Right cardiac atrium (tissue), 5 donors: ENCODE data around the gene CABP1. TPM values are rescaled to one million over a fixed set of nuclear protein-coding genes. Genes with fewer than 3 reads are reported as not detected.
A peak's percentile ranks its signal among the peaks of the same experiment; 100 is the strongest.
"Not testable (repeated sequence)": the region's sequence is repeated elsewhere in the genome, so short reads cannot be mapped to it uniquely, and the experiment has no call there.

Source experiments
- ATAC-seq, 2 donors: fragments of 200-7000 bp; cut with Tn5 transposase; one replicate each; pipeline versions ENCODE4 v1.8.0 to v1.9.1; 2020; ENCODE audit warnings: moderate library complexity in 2 of 2, mild to moderate bottlenecking in 1 of 2
- DNase-seq, 3 donors: peaks; one replicate each; pipeline ENCODE4 v3.0.0-alpha.2; 2020
- H3K27ac ChIP-seq: one replicate; pipeline ENCODE4 v1.5.1; 2013; ENCODE audit warnings: mild to moderate bottlenecking, low read length, control low read depth, moderate library complexity
- H3K27me3 ChIP-seq: one replicate; pipeline ENCODE4 v1.6.1; 2013; ENCODE audit not compliant: control insufficient read depth, insufficient read depth
- H3K4me1 ChIP-seq: one replicate; pipeline ENCODE4 v1.6.1; 2013; ENCODE audit warnings: low read length; ENCODE audit not compliant: control insufficient read depth, insufficient read depth
- H3K4me3 ChIP-seq: one replicate; pipeline ENCODE4 v1.5.1; 2013; ENCODE audit warnings: low read length, control low read depth
- H3K9me3 ChIP-seq: one replicate; pipeline ENCODE4 v1.6.1; 2013; ENCODE audit warnings: low read length; ENCODE audit not compliant: control insufficient read depth
- WGBS: extraction: QIAGEN DNeasy Blood & Tissue Kit; methylation state at CpG from one replicate; pipeline ENCODE4 v1.1.7; 2013; 5-methylcytosine and 5-hydroxymethylcytosine counted together
- intact Hi-C, 4 donors: fragments of 100-400 bp; cut with DNase I; formaldehyde crosslinking; loops; one replicate each; pipeline versions ENCODE4 v1.11.0 to v1.14.0; 2022 to 2023
- long read RNA-seq, 4 donors: library from polyadenylated mRNA; unstranded; transcript quantifications; one replicate each; pipeline ENCODE4 v2.0.0, GENCODE V29; 2020 to 2021
- polyA plus RNA-seq: library from polyadenylated mRNA; stranded (reverse); fragments of 200-250 nt; gene quantifications from one replicate; pipeline ENCODE4 v1.2.3, GENCODE V29; 2013
- total RNA-seq, 4 donors: library from RNA; stranded (reverse); fragmentation: NEBNext Ultra II Directional; extraction: Animal tissue kit (Norgen Biotek cat#: 25700); gene quantifications; one replicate each; pipeline ENCODE4 v1.2.1, GENCODE V29; 2021
- donor health status: healthy with polysubstance abuse.
- donor health status: DM: no; HTN: yes; CAD: no.
- donor health status: DM: no; HTN: no; CAD: no.
- donor health status: DM: no; HTN: yes; CAD: no; lungs with severe emphysema.
- donor health status: DM: yes; HTN: yes; CAD: no.

CABP1 gene
- total RNA-seq (1 to 10 TPM in 3 of 4 donors, under 1 TPM in 1; 0.89 to 4.0 (median 2.0) TPM), polyA plus RNA-seq (3.0 TPM)
- long read RNA-seq, donor 1, partial matches to known transcripts: 0 of 4 reads
- long read RNA-seq, donor 1, other reads (novel, unspliced or antisense): 3 of 4 reads
- long read RNA-seq, donor 2, partial matches to known transcripts: 0 of 1 reads
- long read RNA-seq, donor 2, other reads (novel, unspliced or antisense): 0 of 1 reads
- long read RNA-seq, donor 3, partial matches to known transcripts: 0 of 1 reads
- long read RNA-seq, donor 3, other reads (novel, unspliced or antisense): 0 of 1 reads
- long read RNA-seq, donor 4, partial matches to known transcripts: 0 of 2 reads
- long read RNA-seq, donor 4, other reads (novel, unspliced or antisense): 1 of 2 reads

GRCh38 chr12:120639771-120640721, at the start of gene CABP1:
Gene CABP1 (plus strand): TSS chr12:120640626. CDS start chr12:120640686, 60 bp downstream.
- intact Hi-C loops: loop anchor here in 2 of 4 donors (5.0 to 10.0 kb wide), 3 partner anchors 45 to 335 kb away; partner anchors contain the start of gene HNF1A (in 1 of the 2)
- Histone ChIP-seq H3K9me3 (no peaks in the 10 kb centered on the region), H3K27me3 (no peaks in the 10 kb centered on the region), H3K4me3 (peak within 1 kb of the TSS; percentile 94), H3K27ac (no peak within 1 kb of the TSS), H3K4me1 (no peaks in the 10 kb centered on the region)
- ATAC-seq (peak; percentile 57 to 60), DNase-seq (peak in 1 of 3 donors; percentile 64)
- WGBS: 7% methylated on average over 56 of the region's 56 CpGs

GRCh38 chr12:120590741-120591407, 49.6 kb upstream of the CABP1 start:
- WGBS: 81% methylated on average over 6 of the region's 6 CpGs
- H3K27me3 ChIP-seq: no peaks in the 10 kb centered on the region
- DNase-seq: no peak

GRCh38 chr12:120592121-120593049, 48.0 kb upstream of the CABP1 start:
- intact Hi-C loops: loop anchor here in 1 of 4 donors (10.0 kb wide), 1 partner anchor 52 kb away; the partner anchor contains the start of gene CABP1
- 64% methylated on average over 8 of the region's 8 CpGs for WGBS

More at GRCh38 chr12:120590741-120591407, 49.6 kb upstream of the CABP1 start:
- Histone ChIP-seq H3K4me1 (no peaks in the 10 kb centered on the region), H3K27ac (no peak overlapping the region), H3K4me3 (no peak overlapping the region), H3K9me3 (no peaks in the 10 kb centered on the region)
- peak in 1 of 2 donors; percentile 15 for ATAC-seq
- intact Hi-C loops: loop anchor here in 1 of 4 donors (10.0 kb wide), 1 partner anchor 54 kb away; the partner anchor contains the start of gene CABP1

GRCh38 chr12:120596901-120597300, 43.5 kb upstream of the CABP1 start:
- no peaks in the 10 kb centered on the region for H3K9me3 ChIP-seq
- DNase-seq (no peak), ATAC-seq (no peak)
- intact Hi-C loops: loop anchor here in 1 of 4 donors (10.0 kb wide), 1 partner anchor 48 kb away; the partner anchor contains the start of gene CABP1
- no peak overlapping the region for H3K4me3 ChIP-seq
- WGBS: 88% methylated on average over 3 of the region's 3 CpGs
- H3K27me3 ChIP-seq: no peaks in the 10 kb centered on the region
- H3K27ac ChIP-seq: no peak overlapping the region
- H3K4me1 ChIP-seq: no peaks in the 10 kb centered on the region

More at GRCh38 chr12:120592121-120593049, 48.0 kb upstream of the CABP1 start:
- Histone ChIP-seq H3K9me3 (no peaks in the 10 kb centered on the region), H3K27ac (no peak overlapping the region), H3K4me1 (no peaks in the 10 kb centered on the region), H3K27me3 (no peaks in the 10 kb centered on the region), H3K4me3 (no peak overlapping the region)
- ATAC-seq: no peak
- DNase-seq: no peak

GRCh38 chr12:120597861-120598260, 42.6 kb upstream of the CABP1 start:
- H3K27ac ChIP-seq: no peak overlapping the region
- H3K4me1 ChIP-seq: no peaks in the 10 kb centered on the region
- no peaks in the 10 kb centered on the region for H3K27me3 ChIP-seq
- no peaks in the 10 kb centered on the region for H3K9me3 ChIP-seq
- DNase-seq (no peak), ATAC-seq (no peak)
- no peak overlapping the region for H3K4me3 ChIP-seq
- intact Hi-C loops: loop anchor here in 1 of 4 donors (10.0 kb wide), 1 partner anchor 47 kb away; the partner anchor contains the start of gene CABP1
- WGBS: 70% methylated on average over 3 of the region's 3 CpGs

- DNase-seq (no peak), ATAC-seq (peak; percentile 77 to 84)
- no peaks in the 10 kb centered on the region for H3K9me3 ChIP-seq
- H3K4me3 ChIP-seq: no peak overlapping the region
- intact Hi-C loops: loop anchor here in 1 of 4 donors (10.0 kb wide), 1 partner anchor 46 kb away; the partner anchor contains the start of gene CABP1
- no peaks in the 10 kb centered on the region for H3K27me3 ChIP-seq
- 40% methylated on average over 13 of the region's 13 CpGs for WGBS
- H3K27ac ChIP-seq: peak overlapping the region; percentile 13
- H3K4me1 ChIP-seq: no peaks in the 10 kb centered on the region
Observed at GRCh38 chr12:120598674-120599463, 41.6 kb upstream of the CABP1 start.

- H3K27me3 ChIP-seq: no peaks in the 10 kb centered on the region
- H3K4me1 ChIP-seq: no peaks in the 10 kb centered on the region
- no peak overlapping the region for H3K27ac ChIP-seq
- WGBS: 76% methylated on average over 23 of the region's 23 CpGs
- H3K9me3 ChIP-seq: no peaks in the 10 kb centered on the region
- no peak for DNase-seq
- no peak overlapping the region for H3K4me3 ChIP-seq
- no peak for ATAC-seq
- intact Hi-C loops: loop anchor here in 1 of 4 donors (10.0 kb wide), 1 partner anchor 45 kb away; the partner anchor contains the start of gene CABP1
Observed at GRCh38 chr12:120599672-120600552, 40.5 kb upstream of the CABP1 start.

- H3K27me3 ChIP-seq, H3K9me3 ChIP-seq, H3K4me3 ChIP-seq, ATAC-seq, H3K27ac ChIP-seq, H3K4me1 ChIP-seq, intact Hi-C loops, DNase-seq: not testable (repeated sequence)
- WGBS: 65% methylated on average over 5 of the region's 5 CpGs
Observed at GRCh38 chr12:120602416-120602815, 38.0 kb upstream of the CABP1 start.
